Fibroblast of lung (primary cell): ENCODE measurements around the gene MGAT4A.

Experiments
- CTCF ChIP-seq, 2 donors: IDR thresholded peaks in 1 of 2; conservative IDR thresholded peaks in 1 of 2; 1 replicate in 1 of 2; 2 replicates in 1 of 2; pipeline ENCODE4 v1.5.1; 2011 to 2012; ENCODE audit warnings: low read length in 2 of 2, control low read depth in 1 of 2, inconsistent platforms in 1 of 2, low read depth in 1 of 2, mild to moderate bottlenecking in 1 of 2
- EZH2 ChIP-seq: IDR thresholded peaks from 2 replicates; pipeline ENCODE4 v1.5.1; 2012; ENCODE audit warnings: low read length, control low read depth, mild to moderate bottlenecking; ENCODE audit errors: missing control alignments

- no peak for TF ChIP-seq CTCF (conservative IDR thresholded peaks at IDR 0.05 in 1 of 2, IDR thresholded peaks at IDR 0.05 in 1 of 2; ENCODE audit: low read depth in 1 of 2, low read length in 2 of 2)
- no peak for TF ChIP-seq EZH2
Measured at GRCh38 chr2:98637401-98638147, 93.4 kb downstream of the MGAT4A start.
